Stimulated activated CD8-positive, alpha-beta memory T cell treated with anti-CD3 and anti-CD28 coated beads, Interleukin-15, amount 100 ng/mL, for 24 hours (primary cell): ENCODE results near the gene KLKB1.

Source experiments
- DNase-seq: peaks from one replicate; pipeline ENCODE4 v3.0.0-alpha.2; 2020; ENCODE audit warnings: low read depth

Gene KLKB1

GRCh38 chr4:186307916-186308315 lies 80.6 kb downstream of the KLKB1 start:
- DNase-seq, result no peak
